Parathyroid adenoma (tissue), 2 donors: Measurements from ENCODE around the gene KCNH1.

Source experiments
- H2AFZ ChIP-seq: fragments of 300-600 bp; sonication (generic); one replicate; pipeline ENCODE4 v1.7.0; 2017; ENCODE audit warnings: antibody characterized with exemption, mild to moderate bottlenecking
- H3K27ac ChIP-seq: fragments of 300-600 bp; sonication (generic); one replicate; pipeline ENCODE4 v1.7.0; 2017
- H3K27me3 ChIP-seq: fragments of 300-600 bp; sonication (generic); one replicate; pipeline ENCODE4 v1.7.0; 2017; ENCODE audit warnings: low read length; ENCODE audit not compliant: control insufficient read depth, insufficient read depth
- H3K36me3 ChIP-seq: fragments of 300-600 bp; sonication (generic); one replicate; pipeline ENCODE4 v1.7.0; 2017; ENCODE audit warnings: low read length; ENCODE audit not compliant: control insufficient read depth, insufficient read depth
- H3K4me1 ChIP-seq: fragments of 300-600 bp; sonication (generic); one replicate; pipeline ENCODE4 v1.7.0; 2017; ENCODE audit warnings: control low read depth
- H3K4me2 ChIP-seq: fragments of 300-600 bp; sonication (generic); one replicate; pipeline ENCODE4 v1.7.0; 2017; ENCODE audit warnings: low read length
- H3K4me3 ChIP-seq: fragments of 300-600 bp; sonication (generic); one replicate; pipeline ENCODE4 v1.7.0; 2017; ENCODE audit warnings: low read depth, low read length
- H3K79me2 ChIP-seq: fragments of 300-600 bp; sonication (generic); one replicate; pipeline ENCODE4 v1.7.0; 2017; ENCODE audit warnings: control low read depth
- H3K9ac ChIP-seq: fragments of 300-600 bp; sonication (generic); one replicate; pipeline ENCODE4 v1.7.0; 2017; ENCODE audit warnings: mild to moderate bottlenecking
- H3K9me3 ChIP-seq: fragments of 300-600 bp; sonication (generic); one replicate; pipeline ENCODE4 v1.7.0; 2017; ENCODE audit warnings: low read length; ENCODE audit not compliant: control insufficient read depth
- CTCF ChIP-seq: fragments of 300-600 bp; sonication (generic); IDR thresholded peaks from one replicate; pipeline ENCODE4 v1.7.0; 2017; ENCODE audit warnings: antibody characterized with exemption, mild to moderate bottlenecking
- donor health status: primary hyperparathyroidism.

Gene KCNH1

GRCh38 chr1:210683403-210684047, 450.4 kb downstream of the KCNH1 start:
- Histone ChIP-seq H3K4me3 (no peak overlapping the region), H3K9me3 (no peaks in the 10 kb centered on the region), H3K79me2 (no peaks in the 10 kb centered on the region), H3K9ac (no peak overlapping the region), H3K4me1 (no peaks in the 10 kb centered on the region), H3K27ac (no peak overlapping the region), H3K36me3 (no peaks in the 10 kb centered on the region), H3K27me3 (no peaks in the 10 kb centered on the region), H2AFZ (no peak overlapping the region), H3K4me2 (no peak overlapping the region)
- TF ChIP-seq CTCF, result no peak

- no peak overlapping the region for H3K4me3 ChIP-seq
Observed at GRCh38 chr1:210681158-210681557, 452.8 kb downstream of the KCNH1 start.

GRCh38 chr1:210678306-210678705, 455.6 kb downstream of the KCNH1 start:
- Histone ChIP-seq H3K9ac (no peak overlapping the region), H2AFZ (no peak overlapping the region), H3K9me3 (no peaks in the 10 kb centered on the region), H3K27ac (no peak overlapping the region), H3K36me3 (no peaks in the 10 kb centered on the region), H3K79me2 (no peaks in the 10 kb centered on the region), H3K4me3 (no peak overlapping the region), H3K4me2 (no peak overlapping the region), H3K27me3 (no peaks in the 10 kb centered on the region), H3K4me1 (no peaks in the 10 kb centered on the region)
- no peak for TF ChIP-seq CTCF

More at GRCh38 chr1:210681158-210681557, 452.8 kb downstream of the KCNH1 start:
- TF ChIP-seq CTCF, result no peak
- no peaks in the 10 kb centered on the region for H3K36me3 ChIP-seq
- H3K27ac ChIP-seq, result no peak overlapping the region
- H3K27me3 ChIP-seq, result no peaks in the 10 kb centered on the region
- no peaks in the 10 kb centered on the region for H3K9me3 ChIP-seq
- no peak overlapping the region for H3K4me2 ChIP-seq
- no peak overlapping the region for H3K9ac ChIP-seq
- no peak overlapping the region for H2AFZ ChIP-seq
- no peaks in the 10 kb centered on the region for H3K4me1 ChIP-seq
- no peaks in the 10 kb centered on the region for H3K79me2 ChIP-seq

GRCh38 chr1:210677533-210677932, 456.4 kb downstream of the KCNH1 start:
- Histone ChIP-seq H3K4me2 (no peak overlapping the region), H3K79me2 (no peaks in the 10 kb centered on the region), H3K27me3 (no peaks in the 10 kb centered on the region), H3K27ac (no peak overlapping the region), H2AFZ (no peak overlapping the region), H3K9me3 (no peaks in the 10 kb centered on the region), H3K9ac (no peak overlapping the region), H3K4me1 (no peaks in the 10 kb centered on the region), H3K36me3 (no peaks in the 10 kb centered on the region), H3K4me3 (no peak overlapping the region)
- TF ChIP-seq CTCF, result no peak

- TF ChIP-seq CTCF, result no peak
- H3K9me3 ChIP-seq, result no peaks in the 10 kb centered on the region
- H3K9ac ChIP-seq, result no peak overlapping the region
- no peaks in the 10 kb centered on the region for H3K4me1 ChIP-seq
- H3K36me3 ChIP-seq, result no peaks in the 10 kb centered on the region
- H3K27me3 ChIP-seq, result no peaks in the 10 kb centered on the region
- no peaks in the 10 kb centered on the region for H3K79me2 ChIP-seq
- no peak overlapping the region for H3K27ac ChIP-seq
- H2AFZ ChIP-seq, result no peak overlapping the region
- H3K4me2 ChIP-seq, result no peak overlapping the region
- H3K4me3 ChIP-seq, result no peak overlapping the region
Observed at GRCh38 chr1:210676539-210676938, 457.4 kb downstream of the KCNH1 start.
